ENCODE results near the gene ZFPM1. TPM values are rescaled to one million over a fixed set of nuclear protein-coding genes. Genes with fewer than 3 reads are reported as not detected.

ZFPM1 gene
- total RNA-seq, 1 donor from 2014 or later = 5.5 TPM

DNA sequence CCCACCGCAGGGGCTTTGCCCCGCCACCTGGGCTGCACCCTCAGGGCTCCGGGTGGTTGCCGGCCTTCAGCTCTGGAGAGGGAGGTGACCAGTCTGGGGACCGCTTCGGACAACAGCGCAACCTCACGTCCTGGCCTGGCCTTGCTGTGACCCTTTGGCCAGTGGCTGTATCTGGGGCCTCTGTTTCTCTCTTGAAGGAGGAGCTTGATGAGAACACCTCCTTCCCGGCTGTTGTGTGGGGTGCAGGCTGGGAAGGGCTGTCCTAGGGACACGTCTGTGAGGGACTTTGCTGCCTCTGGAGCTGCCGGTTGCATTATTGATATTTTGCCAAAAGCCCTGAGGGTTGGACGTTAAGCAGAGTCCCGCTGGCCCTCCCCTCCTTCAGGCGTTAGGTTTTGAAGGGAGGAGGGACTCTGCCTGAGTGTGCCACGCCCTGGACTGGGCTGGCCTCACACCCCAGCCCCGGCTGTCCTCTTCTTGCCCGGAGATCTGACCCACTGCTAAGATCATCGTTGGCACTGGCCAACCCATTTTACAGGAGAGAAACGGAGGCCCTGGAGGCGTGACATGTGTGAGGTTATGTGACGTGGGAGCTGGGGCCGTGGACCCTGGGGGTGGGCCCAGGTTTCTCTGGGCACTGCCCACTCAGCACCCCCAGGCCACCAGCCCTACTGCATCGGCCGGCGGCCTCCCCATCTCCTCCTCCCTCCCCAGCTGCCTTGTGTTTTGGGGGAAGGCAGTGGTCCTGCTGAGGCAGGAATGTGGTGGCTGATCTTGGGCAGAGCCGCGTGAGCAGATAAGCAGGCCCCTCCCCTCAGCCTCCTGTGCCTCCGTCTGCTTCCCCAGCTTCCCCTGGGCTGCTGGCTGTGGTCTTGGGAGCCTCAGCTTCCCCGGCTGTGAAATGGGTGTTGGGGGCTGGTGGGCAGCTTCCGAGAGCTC, 8.5 kb downstream of the ZFPM1 start:
- intact Hi-C loops (cut with DNase I) = no loop called here
- H3K9me3 ChIP-seq = no peaks in the 10 kb centered on the region
- no peaks in the 10 kb centered on the region for H3K4me1 ChIP-seq
- no peak overlapping the region for H3K4me3 ChIP-seq
- TF ChIP-seq, protein P1, sequence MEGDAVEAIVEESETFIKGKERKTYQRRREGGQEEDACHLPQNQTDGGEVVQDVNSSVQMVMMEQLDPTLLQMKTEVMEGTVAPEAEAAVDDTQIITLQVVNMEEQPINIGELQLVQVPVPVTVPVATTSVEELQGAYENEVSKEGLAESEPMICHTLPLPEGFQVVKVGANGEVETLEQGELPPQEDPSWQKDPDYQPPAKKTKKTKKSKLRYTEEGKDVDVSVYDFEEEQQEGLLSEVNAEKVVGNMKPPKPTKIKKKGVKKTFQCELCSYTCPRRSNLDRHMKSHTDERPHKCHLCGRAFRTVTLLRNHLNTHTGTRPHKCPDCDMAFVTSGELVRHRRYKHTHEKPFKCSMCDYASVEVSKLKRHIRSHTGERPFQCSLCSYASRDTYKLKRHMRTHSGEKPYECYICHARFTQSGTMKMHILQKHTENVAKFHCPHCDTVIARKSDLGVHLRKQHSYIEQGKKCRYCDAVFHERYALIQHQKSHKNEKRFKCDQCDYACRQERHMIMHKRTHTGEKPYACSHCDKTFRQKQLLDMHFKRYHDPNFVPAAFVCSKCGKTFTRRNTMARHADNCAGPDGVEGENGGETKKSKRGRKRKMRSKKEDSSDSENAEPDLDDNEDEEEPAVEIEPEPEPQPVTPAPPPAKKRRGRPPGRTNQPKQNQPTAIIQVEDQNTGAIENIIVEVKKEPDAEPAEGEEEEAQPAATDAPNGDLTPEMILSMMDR (IDR thresholded peaks at IDR 0.05) = no peak
- H3K36me3 ChIP-seq = no peaks in the 10 kb centered on the region
- no peaks in the 10 kb centered on the region for H3K27me3 ChIP-seq
- no peak overlapping the region for H3K27ac ChIP-seq
- no peak for DNase-seq (ENCODE audit: low spot score in 2 of 2)

DNA sequence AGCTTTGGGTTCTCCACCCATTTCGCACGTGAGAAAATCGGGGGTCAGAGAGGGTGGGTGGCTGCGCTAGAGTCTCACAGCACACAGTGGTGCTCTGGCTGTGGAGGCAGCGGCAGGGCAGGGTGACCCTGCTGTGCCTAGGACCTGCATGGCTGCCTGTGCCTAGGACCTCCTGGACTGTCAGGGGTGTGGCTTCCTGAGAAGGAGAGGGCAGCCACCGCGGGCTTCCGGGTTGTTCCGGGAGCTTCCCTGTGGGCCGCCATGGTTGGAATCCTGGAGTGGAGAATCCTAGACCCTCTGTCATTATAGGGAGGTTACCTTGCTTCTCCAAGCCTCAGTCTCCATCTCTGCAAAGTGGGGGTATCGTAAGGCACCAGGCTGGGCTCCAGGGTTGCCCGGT, 9.3 kb downstream of the ZFPM1 start:
- intact Hi-C loops (cut with DNase I) = no loop called here
- Histone ChIP-seq H3K27me3 (no peaks in the 10 kb centered on the region), H3K9me3 (no peaks in the 10 kb centered on the region), H3K4me1 (no peaks in the 10 kb centered on the region), H3K36me3 (no peaks in the 10 kb centered on the region), H3K27ac (no peak overlapping the region), H3K4me3 (no peak overlapping the region)
- no peak for DNase-seq (ENCODE audit: low spot score in 2 of 2)
- TF ChIP-seq, protein P1 (IDR thresholded peaks at IDR 0.05) = no peak

DNA sequence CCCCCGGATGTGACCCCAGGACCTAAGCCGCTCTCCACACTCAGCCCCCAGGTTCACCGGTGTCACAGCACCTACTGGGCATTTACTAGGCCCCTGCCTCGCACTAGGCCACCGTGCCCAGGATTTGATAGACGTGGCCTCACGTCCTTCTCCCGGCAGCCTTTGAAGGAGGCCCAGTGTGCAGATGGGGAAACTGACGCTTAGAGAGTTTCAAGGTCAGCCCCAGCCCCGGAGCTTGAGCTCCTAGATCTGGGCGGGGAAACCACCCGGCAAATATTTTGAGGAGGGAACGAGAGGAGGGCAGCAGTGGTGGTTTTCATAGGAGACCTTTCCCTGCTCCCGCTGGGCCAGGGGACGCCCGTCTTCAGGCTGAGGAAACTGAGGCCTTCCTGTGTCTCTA, 10.3 kb downstream of the ZFPM1 start:
- Histone ChIP-seq H3K27ac (no peak overlapping the region), H3K9me3 (no peaks in the 10 kb centered on the region), H3K36me3 (no peaks in the 10 kb centered on the region), H3K27me3 (no peaks in the 10 kb centered on the region), H3K4me1 (no peaks in the 10 kb centered on the region), H3K4me3 (no peak overlapping the region)
- no peak for DNase-seq (ENCODE audit: low spot score in 2 of 2)
- TF ChIP-seq, protein P1 (IDR thresholded peaks at IDR 0.05) = no peak
- intact Hi-C loops (cut with DNase I) = no loop called here

DNA sequence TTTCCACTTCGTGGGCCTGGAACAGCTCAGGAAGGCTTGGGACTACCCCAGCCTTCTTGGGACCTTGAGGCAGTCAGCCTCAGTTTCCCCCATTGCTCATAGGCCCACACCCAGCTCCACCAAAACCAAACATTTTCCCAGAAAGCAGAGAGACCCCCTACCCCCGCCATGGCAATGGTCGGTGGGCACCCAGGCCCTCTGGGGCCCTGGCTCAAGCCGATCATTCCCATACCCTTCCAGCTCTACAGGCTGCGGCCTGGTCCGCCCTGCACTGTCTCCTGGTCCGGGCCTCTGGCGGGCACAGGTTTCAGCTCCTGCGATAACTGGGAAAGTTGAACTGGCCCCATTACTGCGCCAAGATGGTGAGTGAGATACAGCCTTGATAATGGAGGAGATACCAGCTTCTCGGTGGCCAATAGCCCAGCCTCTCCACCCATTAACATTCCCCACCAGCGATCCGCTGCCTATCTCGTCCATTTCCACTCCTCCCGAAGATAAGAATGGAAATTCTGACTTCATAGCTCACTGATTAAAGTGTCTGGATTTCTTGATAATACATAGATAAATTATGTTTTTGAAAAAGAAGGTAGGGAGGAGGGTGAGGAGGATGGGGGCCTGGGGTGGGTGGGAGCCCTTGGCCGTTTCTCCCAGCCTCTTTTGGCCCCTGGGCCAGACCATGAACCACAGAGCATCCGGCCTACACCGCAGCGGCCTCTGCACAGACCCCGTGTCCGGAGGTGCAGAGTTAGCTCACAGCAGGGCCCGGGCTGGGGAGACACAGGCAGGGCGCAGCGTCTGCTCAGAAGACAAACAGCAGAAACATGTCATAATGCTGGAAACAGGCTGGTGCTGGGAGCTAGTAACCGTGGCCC, 11.6 kb downstream of the ZFPM1 start:
- intact Hi-C loops (cut with DNase I) = no loop called here
- H3K9me3 ChIP-seq = no peaks in the 10 kb centered on the region
- H3K27me3 ChIP-seq = no peaks in the 10 kb centered on the region
- no peaks in the 10 kb centered on the region for H3K4me1 ChIP-seq
- H3K27ac ChIP-seq = no peak overlapping the region
- no peaks in the 10 kb centered on the region for H3K36me3 ChIP-seq
- no peak overlapping the region for H3K4me3 ChIP-seq
- DNase-seq (ENCODE audit: low spot score in 2 of 2) = no peak
- TF ChIP-seq, protein P1 (IDR thresholded peaks at IDR 0.05) = no peak

DNA sequence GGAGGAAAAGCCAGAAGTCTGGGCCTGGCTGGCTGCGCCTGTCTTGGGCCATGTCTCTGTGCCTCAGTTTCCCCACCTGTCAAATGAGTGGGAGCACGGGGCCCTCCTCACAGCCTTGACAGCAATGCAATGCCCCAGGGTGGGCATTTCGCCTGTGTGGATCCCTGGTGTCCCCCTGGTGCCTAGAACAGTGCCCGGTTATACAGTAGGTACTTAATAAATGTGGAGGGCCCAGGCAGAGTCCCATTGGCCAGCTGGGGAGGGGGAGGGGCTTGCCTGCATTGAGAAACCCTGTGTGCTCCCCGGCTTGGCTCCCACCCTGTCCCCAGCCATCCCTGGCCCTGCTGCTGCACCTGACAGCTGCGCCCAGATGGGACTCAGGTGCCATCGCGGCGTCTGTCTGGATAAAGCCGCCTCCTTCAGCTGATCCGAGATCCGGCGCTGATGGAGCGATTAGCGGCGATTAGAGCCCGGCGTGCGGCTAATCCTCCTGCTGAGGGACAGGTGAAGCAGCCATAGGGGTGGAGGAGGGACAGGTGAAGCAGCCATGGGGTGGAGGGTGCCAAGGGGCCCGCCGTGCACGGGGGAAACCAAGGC, 12.4 kb downstream of the ZFPM1 start:
- Histone ChIP-seq H3K4me3 (no peak overlapping the region), H3K9me3 (no peaks in the 10 kb centered on the region), H3K27ac (no peak overlapping the region), H3K27me3 (no peaks in the 10 kb centered on the region), H3K36me3 (no peaks in the 10 kb centered on the region), H3K4me1 (no peaks in the 10 kb centered on the region)
- TF ChIP-seq, protein P1 (IDR thresholded peaks at IDR 0.05) = no peak
- DNase-seq (ENCODE audit: low spot score in 2 of 2) = no peak
- intact Hi-C loops (cut with DNase I) = no loop called here

Data from ascending aorta (tissue), 2 donors.